Activated CD4-positive, alpha-beta T cell treated with anti-CD3 and anti-CD28 coated beads, Interleukin-2, amount 50 U/mL, for 24 hours (primary cell): ENCODE measurements around the gene CRYBB1.

Experiments
- DNase-seq, 2 donors: peaks; one replicate each; pipeline ENCODE4 v3.0.0-alpha.2; 2020; ENCODE audit warnings: low read depth in 1 of 2, low spot score in 1 of 2

Gene CRYBB1

DNA sequence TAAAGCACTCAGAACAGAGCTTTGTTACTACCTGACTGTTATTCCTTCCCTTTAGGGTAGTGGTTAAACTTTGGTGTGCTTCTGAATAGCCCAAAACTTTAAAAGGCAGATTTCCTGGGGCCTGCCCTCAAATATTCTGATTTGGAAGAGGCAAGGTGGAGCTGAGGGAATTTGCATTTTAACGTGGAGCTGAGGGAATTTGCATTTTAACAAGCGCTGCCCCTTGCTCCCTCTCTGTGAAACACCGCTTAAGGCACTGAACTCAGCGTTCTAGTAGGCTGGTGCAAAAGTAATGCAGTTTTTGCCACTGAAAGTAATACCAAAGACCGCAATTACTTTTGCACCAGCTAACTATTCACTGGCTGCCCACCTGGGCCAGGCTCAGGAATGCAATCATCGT lies 62.9 kb downstream of the CRYBB1 start:
- DNase-seq: no peak

DNA sequence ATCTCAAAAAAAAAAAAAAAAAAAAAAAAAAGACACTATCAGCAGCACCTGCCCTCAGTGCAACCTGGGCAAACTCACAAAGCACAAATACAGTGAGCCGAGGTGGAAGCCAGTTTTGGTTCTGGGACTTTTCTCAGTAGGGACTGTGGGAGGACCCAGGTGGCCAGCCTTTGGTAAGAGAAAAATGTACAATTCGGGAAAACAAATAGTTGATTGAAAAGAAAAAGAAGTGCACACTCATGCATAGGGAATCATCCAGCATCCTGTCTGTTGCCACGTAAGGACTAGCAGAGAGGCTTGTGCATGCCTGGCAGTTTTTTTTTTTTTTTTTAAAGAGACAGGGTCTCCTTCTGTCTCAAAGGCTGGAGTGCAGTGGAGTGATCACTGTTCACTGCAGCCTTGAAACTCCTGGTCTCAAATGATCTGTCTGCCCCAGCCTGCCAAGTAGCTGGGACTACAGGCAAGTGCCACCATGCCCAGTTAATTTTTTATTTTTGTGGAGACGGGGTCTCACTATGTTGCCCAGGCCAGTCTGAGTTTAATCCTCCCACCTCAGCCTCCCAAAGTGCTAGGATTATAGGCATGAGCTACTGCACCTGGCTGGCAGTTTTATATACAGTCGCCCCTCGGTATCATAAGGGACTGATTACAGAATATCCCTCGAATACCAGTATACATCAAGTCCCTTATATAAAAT lies 64.6 kb downstream of the CRYBB1 start:
- no peak for DNase-seq

DNA sequence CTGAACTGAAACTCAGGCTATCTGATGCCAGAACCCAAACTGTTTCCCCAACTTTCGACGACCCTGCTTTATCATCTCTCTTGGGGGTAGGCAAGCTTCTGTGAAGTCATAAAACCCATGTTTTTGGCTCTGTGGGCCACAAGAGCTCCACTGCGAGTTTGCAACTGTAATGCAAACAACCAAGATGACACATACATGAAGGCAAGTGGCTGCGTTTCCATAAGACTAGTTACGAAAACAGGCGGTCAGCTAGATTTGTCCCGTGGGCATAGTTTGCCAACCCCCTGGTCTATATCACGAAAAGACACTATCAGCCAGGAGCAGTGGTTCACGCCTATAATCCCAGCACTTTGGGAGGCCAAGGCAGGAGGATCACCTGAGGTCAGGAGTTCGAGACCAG lies 65.4 kb downstream of the CRYBB1 start:
- DNase-seq: no peak

DNA sequence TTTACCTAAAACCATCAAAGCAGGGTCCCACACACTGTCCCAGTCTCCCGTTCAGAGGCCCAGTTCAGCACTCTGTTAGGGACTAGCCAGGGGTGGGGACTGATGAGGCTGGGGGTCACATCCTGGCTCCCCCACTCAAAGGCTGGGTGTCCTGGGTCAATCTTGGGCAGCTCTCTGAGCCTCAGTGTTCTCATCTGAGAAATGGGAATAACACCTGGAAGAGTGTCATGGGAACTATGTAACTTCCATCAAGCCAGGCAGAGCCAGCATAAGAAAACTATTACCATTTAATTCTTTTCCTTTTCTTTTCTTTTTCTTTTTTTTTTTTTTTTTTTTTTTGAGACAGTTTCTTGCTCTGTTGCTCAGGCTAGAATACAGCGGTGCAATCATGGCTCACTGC lies 66.3 kb downstream of the CRYBB1 start:
- DNase-seq: no peak

DNA sequence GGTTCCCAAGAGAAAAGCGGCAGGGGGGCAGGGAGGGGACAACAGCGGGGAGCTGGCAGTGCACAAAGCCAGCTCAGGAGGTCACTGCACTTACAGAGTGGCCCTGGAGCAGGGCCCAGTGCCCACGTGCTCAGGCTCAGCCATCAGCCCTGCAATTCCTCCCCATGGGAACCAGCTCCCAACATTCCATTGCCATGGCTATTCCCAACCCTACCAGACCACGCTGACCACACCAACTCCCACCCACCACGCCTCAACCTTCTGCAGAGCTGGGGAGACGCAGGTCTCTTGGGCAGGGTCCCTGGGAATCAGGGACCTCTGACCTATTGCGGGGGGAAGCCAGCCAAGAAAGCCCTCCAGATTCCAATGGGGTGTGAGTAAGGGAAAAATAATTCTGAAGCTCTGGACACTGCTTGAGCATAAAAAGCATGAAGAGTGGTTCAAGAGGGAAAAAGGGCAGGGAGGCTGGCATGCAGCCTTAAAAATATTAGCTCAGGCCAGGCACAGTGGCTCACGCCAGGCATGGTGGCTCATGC lies 67.3 kb downstream of the CRYBB1 start:
- no peak for DNase-seq

DNA sequence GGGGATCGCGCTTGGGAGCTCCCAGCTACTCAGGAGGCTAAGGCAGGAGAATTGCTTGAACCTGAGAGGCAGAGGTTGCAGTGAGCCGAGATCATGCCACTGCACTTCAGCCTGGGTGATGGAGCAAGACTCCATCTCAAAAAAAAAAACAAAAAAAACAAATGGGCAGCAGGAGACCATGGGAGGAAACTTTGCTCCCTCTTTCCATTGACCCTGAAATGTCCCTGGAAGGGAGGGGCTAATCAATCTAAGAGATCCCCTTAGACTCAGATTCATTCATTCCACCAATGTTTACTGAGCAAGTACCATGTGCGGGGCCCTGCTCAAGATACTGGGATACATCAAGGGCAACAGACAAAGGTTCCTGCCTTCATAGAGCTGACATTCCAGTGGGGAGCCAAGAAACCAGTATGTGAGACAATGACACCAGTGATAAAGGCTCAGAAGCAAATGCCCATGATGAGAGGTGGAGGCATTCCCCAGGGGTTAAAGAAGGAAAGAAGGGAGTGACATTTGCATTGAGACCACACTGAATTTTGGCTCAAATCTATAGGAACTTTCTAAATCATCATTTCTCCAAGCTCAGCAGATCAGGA lies 67.8 kb downstream of the CRYBB1 start:
- DNase-seq: no peak
